Cerebellar nuclear complex (tissue), 1 donor: ENCODE results near the gene CAMTA1.

Experiments used
- DNase-seq, 2 experiments: peaks; one replicate each; lab custom pipeline; 2025; lab: John Stamatoyannopoulos, UW

CAMTA1 gene

GRCh38 chr1:7500381-7501083, 715.3 kb downstream of the CAMTA1 start:
- no peak for DNase-seq

- no peak for DNase-seq
Observed at GRCh38 chr1:7501084-7501491, 715.8 kb downstream of the CAMTA1 start.

- DNase-seq: no peak
Observed at GRCh38 chr1:7501723-7502603, 716.7 kb downstream of the CAMTA1 start.

GRCh38 chr1:7503691-7504437, 718.6 kb downstream of the CAMTA1 start:
- no peak for DNase-seq

GRCh38 chr1:7504438-7504720, 719.1 kb downstream of the CAMTA1 start:
- DNase-seq: no peak

- DNase-seq: no peak
Observed at GRCh38 chr1:7505094-7505770, 720.0 kb downstream of the CAMTA1 start.

GRCh38 chr1:7505771-7506453, 720.7 kb downstream of the CAMTA1 start:
- DNase-seq: no peak

- no peak for DNase-seq
Observed at GRCh38 chr1:7506454-7507284, 721.4 kb downstream of the CAMTA1 start.

GRCh38 chr1:7507285-7508019, 722.2 kb downstream of the CAMTA1 start:
- DNase-seq: no peak

GRCh38 chr1:7508052-7508933, 723.0 kb downstream of the CAMTA1 start:
- DNase-seq: no peak

GRCh38 chr1:7508934-7509519, 723.8 kb downstream of the CAMTA1 start:
- no peak for DNase-seq

- DNase-seq: no peak
Observed at GRCh38 chr1:7509598-7509997, 724.3 kb downstream of the CAMTA1 start.

- DNase-seq: no peak
Observed at GRCh38 chr1:7510389-7510931, 725.2 kb downstream of the CAMTA1 start.

- DNase-seq: no peak
Observed at GRCh38 chr1:7511381-7511780, 726.1 kb downstream of the CAMTA1 start.

GRCh38 chr1:7513081-7513480, 727.8 kb downstream of the CAMTA1 start:
- no peak for DNase-seq

- DNase-seq: no peak
Observed at GRCh38 chr1:7515175-7515574, 729.9 kb downstream of the CAMTA1 start.

- no peak for DNase-seq
Observed at GRCh38 chr1:7515904-7516303, 730.6 kb downstream of the CAMTA1 start.

- DNase-seq: no peak
Observed at GRCh38 chr1:7516341-7516740, 731.1 kb downstream of the CAMTA1 start.
